HT-29 (cell line): ENCODE measurements around the gene PSD2. TPM values are rescaled to one million over a fixed set of nuclear protein-coding genes. Genes with fewer than 3 reads are reported as not detected.

Experiments
- DNase-seq: peaks from one replicate; pipeline ENCODE4 v3.0.0-alpha.2; 2015; ENCODE audit warnings: low spot score
- total RNA-seq: library from RNA; depleted of rRNA; stranded (reverse); fragments of >200 nt; shearing (Covaris generic); gene quantifications from 2 replicates; pipeline ENCODE4 v1.2.3, GENCODE V29; 2014; rRNA removed

PSD2 gene
- 0.05 TPM in 1 of 2 replicates, not detected in the other for total RNA-seq

GRCh38 chr5:139795074-139796001 lies at the start of gene PSD2:
TSS of gene PSD2 (plus strand) at chr5:139795808. CDS start at chr5:139809441, 13,633 bp downstream.
- no peak for DNase-seq

- no peak for DNase-seq
These were observed 48.7 kb upstream of the PSD2 start for GRCh38 chr5:139746691-139747582.

GRCh38 chr5:139747583-139748504 lies 47.8 kb upstream of the PSD2 start:
- DNase-seq, result no peak

- DNase-seq, result no peak
These were observed 47.1 kb upstream of the PSD2 start for GRCh38 chr5:139748505-139748826.

GRCh38 chr5:139749242-139749641 lies 46.4 kb upstream of the PSD2 start:
- DNase-seq, result no peak

- no peak for DNase-seq
These were observed 44.4 kb upstream of the PSD2 start for GRCh38 chr5:139751236-139751635.

GRCh38 chr5:139752506-139753473 lies 42.8 kb upstream of the PSD2 start:
- no peak for DNase-seq

- DNase-seq, result no peak
These were observed 39.5 kb upstream of the PSD2 start for GRCh38 chr5:139755892-139756671.

- DNase-seq, result no peak
These were observed 38.6 kb upstream of the PSD2 start for GRCh38 chr5:139756971-139757370.

GRCh38 chr5:139757727-139758509 lies 37.7 kb upstream of the PSD2 start:
- no peak for DNase-seq

- no peak for DNase-seq
These were observed 37.0 kb upstream of the PSD2 start for GRCh38 chr5:139758510-139759075.

GRCh38 chr5:139759219-139759721 lies 36.3 kb upstream of the PSD2 start:
- no peak for DNase-seq

GRCh38 chr5:139760066-139761056 lies 35.2 kb upstream of the PSD2 start:
- no peak for DNase-seq

GRCh38 chr5:139761057-139761450 lies 34.6 kb upstream of the PSD2 start:
- DNase-seq, result no peak

GRCh38 chr5:139761501-139761900 lies 34.1 kb upstream of the PSD2 start:
- DNase-seq, result no peak

GRCh38 chr5:139762615-139763170 lies 32.9 kb upstream of the PSD2 start:
- DNase-seq, result no peak
